HepG2 (cell line): ENCODE results near the gene VPS13D. TPM values are rescaled to one million over a fixed set of nuclear protein-coding genes. Genes with fewer than 3 reads are reported as not detected.
A peak's percentile ranks its signal among the peaks of the same experiment; 100 is the strongest.

Experiments used
- ARID4A ChIP-seq: sonication (generic); formaldehyde crosslinking; IDR thresholded peaks from 2 replicates; pipeline ENCODE4 v1.5.0; 2020; ENCODE audit warnings: mild to moderate bottlenecking, missing genetic modification reagents, borderline replicate concordance
- GABPB1 ChIP-seq: IDR thresholded peaks from 2 replicates; pipeline ENCODE4 v1.6.1; 2016; ENCODE audit warnings: mild to moderate bottlenecking, missing genetic modification reagents, moderate library complexity, missing compliant biosample characterization
- HIC2 ChIP-seq: sonication (generic); formaldehyde crosslinking; IDR thresholded peaks from 2 replicates; pipeline ENCODE4 v1.9.0; 2022; ENCODE audit warnings: low read depth, missing genetic modification reagents
- KLF15 ChIP-seq: sonication (generic); formaldehyde crosslinking; IDR thresholded peaks from 2 replicates; pipeline ENCODE4 v1.8.1; 2023; ENCODE audit warnings: borderline replicate concordance, mild to moderate bottlenecking, inconsistent platforms, missing genetic modification reagents, mixed read lengths
- LCORL ChIP-seq, 2 experiments: fragments of 450-650 bp in 1 of 2; sonication (generic) in 1 of 2; formaldehyde crosslinking in 1 of 2; IDR thresholded peaks; 2 replicates each; pipeline versions ENCODE4 v1.5.0 to v1.6.1; 2017 to 2020; ENCODE audit warnings: antibody characterized with exemption in 1 of 2, missing genetic modification reagents in 1 of 2
- NBN ChIP-seq: fragments of 450-650 bp; conservative IDR thresholded peaks from 2 replicates; pipeline ENCODE4 v1.6.1; 2017
- NKX3-1 ChIP-seq: sonication (generic); formaldehyde crosslinking; IDR thresholded peaks from 2 replicates; pipeline ENCODE4 v1.5.0; 2020; ENCODE audit warnings: missing genetic modification reagents
- SAP130 ChIP-seq: IDR thresholded peaks from 2 replicates; pipeline ENCODE4 v1.6.1; 2016; ENCODE audit warnings: low read depth
- SIN3A ChIP-seq: IDR thresholded peaks from 2 replicates; pipeline ENCODE4 v1.6.1; 2011; ENCODE audit warnings: low read depth, mild to moderate bottlenecking, control low read depth, low read length, borderline replicate concordance
- SPEN ChIP-seq: sonication (generic); formaldehyde crosslinking; IDR thresholded peaks from 2 replicates; pipeline ENCODE4 v1.5.1; 2020; ENCODE audit warnings: low read depth, mild to moderate bottlenecking, missing genetic modification reagents
- UBTF ChIP-seq: sonication (generic); formaldehyde crosslinking; IDR thresholded peaks from 2 replicates; pipeline ENCODE4 v1.4.0; 2020; ENCODE audit warnings: mild to moderate bottlenecking, missing genetic modification reagents
- ZBTB25 ChIP-seq: IDR thresholded peaks from 2 replicates; pipeline ENCODE4 v1.6.1; 2018; ENCODE audit warnings: missing genetic modification reagents
- ZBTB33 ChIP-seq: sonication (generic); formaldehyde crosslinking; IDR thresholded peaks from 2 replicates; pipeline ENCODE4 v1.4.0; 2020; ENCODE audit warnings: missing genetic modification reagents
- ZFP36L1 ChIP-seq: sonication (generic); formaldehyde crosslinking; IDR thresholded peaks from 2 replicates; pipeline ENCODE4 v1.8.0; 2022; ENCODE audit warnings: mild to moderate bottlenecking, missing genetic modification reagents, moderate library complexity
- ZFX ChIP-seq: sonication (generic); formaldehyde crosslinking; IDR thresholded peaks from 2 replicates; pipeline ENCODE4 v1.4.0; 2020; ENCODE audit warnings: mild to moderate bottlenecking, low read depth, missing genetic modification reagents, moderate library complexity
- ZFY ChIP-seq: sonication (generic); formaldehyde crosslinking; IDR thresholded peaks from 2 replicates; pipeline ENCODE4 v1.4.0; 2020; ENCODE audit warnings: missing genetic modification reagents
- polyA plus RNA-seq, 8 experiments: library from polyadenylated mRNA; depleted of rRNA in 3 of 8; stranded (reverse) in 7 of 8; unstranded in 1 of 8; fragments of >200 nt; fragmentation: Illumina TruSeq in 4 of 8; extraction: Trizol in 4 of 8; gene quantifications; 2 replicates each; pipeline versions ENCODE4 v1.2.1 to v1.2.3, GENCODE V29; 2011 to 2016; ENCODE audit warnings: low read depth in 4 of 8, missing spikeins in 1 of 8, mixed read lengths in 1 of 8; ENCODE audit not compliant: insufficient read depth in 1 of 8
- total RNA-seq, 5 experiments: library from RNA; depleted of rRNA; stranded (reverse); fragments of >200 nt; fragmentation: Illumina TruSeq; extraction: Trizol; gene quantifications; 2 replicates each; pipeline ENCODE4 v1.2.3, GENCODE V29; 2016; ENCODE audit warnings: low read depth in 1 of 5

Gene VPS13D
- total and polyA plus RNA-seq, 2 of the 13 experiments (the other 11 are each of a cell fraction or from before 2014, with no cell fraction given) = 8.6 to 13.9 TPM

GRCh38 chr1:12230549-12231275 lies 882 bp downstream of the VPS13D start (continued):
- TF ChIP-seq NKX3-1 (CRISPR knock-in tag) (no peak), HIC2 (CRISPR knock-in tag) (peak; percentile 89), ARID4A (CRISPR knock-in tag) (no peak; the same call in 1 of the 2 replicates), LCORL (IDR thresholded peaks at IDR 0.05) (no peak), LCORL (CRISPR knock-in tag; IDR thresholded peaks at IDR 0.05) (0 out of 2 replicates have a peak, but pooled peaks have one; percentile 37), ZFP36L1 (CRISPR knock-in tag) (no peak), SPEN (CRISPR knock-in tag) (0 out of 2 replicates have a peak, but pooled peaks have one; percentile 20), NBN (no peak), UBTF (peak; percentile 73; the same call in 1 of the 2 replicates), SIN3A (no peak), ZBTB25 (no peak), KLF15 (CRISPR knock-in tag) (0 out of 2 replicates have a peak, but pooled peaks have one; percentile 16), ZFY (0 out of 2 replicates have a peak, but pooled peaks have one; percentile 38), GABPB1 (peak; percentile 32; the same call in 1 of the 2 replicates), ZFX (peak; percentile 20; the same call in 1 of the 2 replicates), SAP130 (CRISPR knock-in tag) (peak; percentile 53), ZBTB33 (CRISPR knock-in tag) (no peak)
